D341Med (cell line): ENCODE data around the gene SH3RF3.
"Not testable (repeated sequence)": the region's sequence is repeated elsewhere in the genome, so short reads cannot be mapped to it uniquely, and the experiment has no call there.

Source experiments
- DNase-seq: peaks from one replicate; pipeline ENCODE4 v3.0.0; 2012; ENCODE audit warnings: low spot score

SH3RF3 gene

GRCh38 chr2:109527846-109528705 lies 399.1 kb downstream of the SH3RF3 start:
- no peak for DNase-seq

DNA sequence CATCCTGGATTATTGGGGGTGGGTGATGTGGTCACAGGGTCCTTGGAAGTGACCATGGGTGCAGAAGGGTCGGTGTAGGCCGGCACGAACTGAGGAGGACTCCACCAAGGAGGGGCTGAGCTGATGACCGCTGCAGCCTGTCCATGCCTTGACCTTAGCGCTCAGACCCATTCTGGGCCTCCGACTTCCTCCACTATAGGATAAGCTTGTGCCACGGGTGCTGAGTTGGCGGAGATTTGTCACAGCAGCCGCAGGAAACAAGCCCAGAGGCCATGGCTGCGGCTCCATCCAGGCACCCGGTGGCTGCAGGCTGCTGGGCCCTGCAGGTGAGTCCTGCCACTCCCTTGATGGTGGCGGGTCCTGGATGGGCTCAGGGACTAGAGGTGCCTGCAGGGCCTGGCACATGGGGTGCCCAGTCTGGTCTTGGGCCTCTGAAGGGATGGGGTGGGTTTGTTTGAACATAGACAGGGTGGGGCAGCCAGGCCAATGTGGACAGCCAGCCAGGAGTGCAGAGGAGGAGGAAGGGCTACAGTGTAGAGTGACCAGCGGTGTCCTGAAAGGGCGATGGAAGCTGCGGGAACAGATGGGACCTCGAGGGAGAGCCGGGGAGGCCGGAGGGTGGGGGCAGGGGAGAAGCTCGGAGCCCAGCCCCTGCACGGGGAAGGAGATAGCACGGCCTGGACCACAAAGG lies 400.0 kb downstream of the SH3RF3 start:
- DNase-seq: no peak

DNA sequence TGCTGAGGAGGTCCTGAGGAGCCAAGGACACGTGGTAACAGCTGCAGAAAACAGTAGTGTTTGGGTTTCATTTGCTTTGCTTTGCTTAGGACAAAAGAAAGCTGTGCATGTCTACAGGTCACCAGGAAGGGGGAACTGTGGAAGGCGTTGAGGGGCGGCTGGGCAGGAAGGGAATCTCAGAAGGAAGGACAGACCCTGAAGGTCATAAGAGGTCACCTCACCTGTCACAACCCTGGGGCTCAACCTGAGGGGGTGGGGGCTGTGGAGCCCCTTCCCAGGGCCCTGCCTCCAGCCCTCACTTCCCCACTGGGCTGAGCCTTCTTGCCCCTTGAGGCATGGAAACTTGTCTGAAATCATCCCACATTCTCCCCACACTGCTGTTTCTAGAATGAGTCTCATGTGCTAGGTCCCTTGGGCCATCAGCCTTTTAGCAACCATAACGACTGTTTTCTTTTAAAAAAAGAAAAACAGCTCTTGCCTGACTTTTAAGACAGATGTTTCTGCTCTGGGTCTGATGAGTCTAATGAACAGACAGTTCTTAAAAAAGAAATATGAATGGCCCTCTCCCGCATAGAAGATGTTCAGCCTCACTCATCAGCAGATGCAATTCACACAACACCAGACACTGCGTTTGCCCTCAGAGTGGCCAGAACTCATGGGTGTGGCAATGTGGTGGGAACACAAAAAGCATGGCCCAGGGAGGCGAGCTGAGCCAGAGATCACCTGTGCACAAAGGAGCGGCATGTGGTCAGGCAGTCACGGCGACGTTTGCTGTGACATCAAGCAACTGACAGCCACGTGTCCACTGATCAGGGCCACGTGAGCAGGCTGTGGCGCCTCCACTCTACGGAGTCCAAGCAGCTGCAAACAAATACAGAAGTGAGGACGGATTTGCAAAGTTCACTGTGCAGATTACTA lies 400.8 kb downstream of the SH3RF3 start:
- no peak for DNase-seq

GRCh38 chr2:109530712-109531111 lies 401.7 kb downstream of the SH3RF3 start:
- DNase-seq: no peak

DNA sequence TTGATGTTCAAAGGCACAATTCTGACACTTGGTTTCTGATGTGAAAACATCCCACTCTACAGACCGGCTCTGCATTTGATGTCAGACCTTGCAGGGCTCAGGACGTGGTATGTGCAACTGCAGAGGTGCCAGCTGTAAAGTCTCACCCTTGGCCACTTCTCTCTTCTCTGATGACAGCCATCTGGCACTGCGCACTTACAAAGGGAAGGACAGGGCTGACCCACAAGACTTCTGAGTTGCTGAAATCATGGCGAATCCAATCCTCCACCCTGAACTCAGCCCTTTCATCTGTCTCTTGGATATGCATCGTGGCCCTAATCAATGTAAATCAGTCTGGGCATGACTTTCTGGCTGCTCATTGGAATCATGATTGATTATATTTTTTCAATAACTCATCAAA lies 402.2 kb downstream of the SH3RF3 start:
- DNase-seq: no peak

- no peak for DNase-seq
Observed at GRCh38 chr2:109531896-109532727, 403.1 kb downstream of the SH3RF3 start.

DNA sequence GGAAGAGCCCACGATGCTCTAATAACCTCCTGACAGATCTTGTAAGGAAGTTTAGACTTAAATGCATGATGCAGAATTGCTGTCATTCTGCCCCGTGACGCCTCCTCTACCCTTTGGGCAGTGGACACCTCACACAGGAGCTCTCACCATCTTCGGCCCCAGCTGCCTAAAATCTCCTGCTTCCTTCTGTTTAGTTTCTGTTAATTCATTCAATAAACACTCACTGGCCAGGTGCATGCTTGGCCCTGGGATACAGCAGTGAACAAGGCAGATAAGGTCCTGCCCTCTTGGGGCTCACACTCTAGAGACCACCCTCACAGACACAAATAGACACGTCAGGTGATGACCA lies 403.7 kb downstream of the SH3RF3 start:
- no peak for DNase-seq

DNA sequence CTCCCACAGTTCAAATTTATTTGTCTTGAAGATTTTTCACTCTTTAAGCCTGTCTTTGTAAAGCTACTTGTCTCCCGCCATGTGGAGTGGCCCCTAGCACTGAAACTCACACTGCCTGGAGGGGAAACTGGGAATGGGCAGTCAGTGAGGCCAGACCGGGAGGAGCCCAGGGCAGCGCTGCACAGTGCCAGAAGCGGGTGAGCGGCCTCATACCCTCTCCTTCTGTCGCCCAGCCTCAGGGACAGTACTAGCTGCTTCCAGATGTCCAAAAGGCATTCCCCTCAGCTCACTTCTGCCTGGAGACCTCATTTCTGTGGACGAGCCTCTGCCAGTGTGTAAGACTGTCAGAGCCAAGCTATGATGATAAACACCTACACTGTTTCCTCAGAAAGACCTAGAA lies 404.8 kb downstream of the SH3RF3 start:
- no peak for DNase-seq

DNA sequence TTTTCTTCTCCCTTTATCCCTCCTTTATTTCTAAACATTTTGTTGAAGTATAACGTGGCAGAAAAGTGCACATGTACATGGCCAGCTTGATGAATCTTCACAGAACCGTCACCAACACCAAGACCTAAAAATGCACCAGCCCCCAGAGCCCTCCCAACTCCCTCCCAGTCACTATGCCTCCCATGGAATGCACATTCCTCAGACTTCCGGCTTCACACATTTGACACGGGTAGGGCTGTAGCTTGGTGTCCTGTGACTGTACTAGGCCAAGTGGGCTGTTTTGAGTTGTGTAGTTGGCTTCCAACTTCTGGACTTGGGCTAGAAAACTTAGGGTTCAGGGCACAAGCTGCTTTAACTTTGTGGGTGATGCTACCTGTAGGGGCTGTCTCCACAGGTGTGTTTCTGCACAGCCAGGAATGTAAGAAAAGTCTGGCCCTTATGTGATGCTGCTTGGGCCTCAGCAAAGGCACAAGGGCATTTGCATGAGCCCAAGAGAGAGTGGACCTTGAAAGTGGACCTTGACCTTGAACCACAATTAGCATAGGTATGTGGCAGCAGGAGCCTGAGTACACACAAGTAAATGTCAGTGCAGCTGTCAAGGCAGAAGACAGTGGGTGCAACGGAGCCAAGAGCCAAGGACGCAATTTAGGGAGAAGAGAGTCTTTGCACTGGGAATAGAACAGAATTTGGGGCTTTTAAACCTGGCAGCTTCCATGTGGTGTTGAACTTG lies 406.4 kb downstream of the SH3RF3 start:
- no peak for DNase-seq

- not testable (repeated sequence) for DNase-seq
Observed at GRCh38 chr2:109536556-109536955, 407.6 kb downstream of the SH3RF3 start.

DNA sequence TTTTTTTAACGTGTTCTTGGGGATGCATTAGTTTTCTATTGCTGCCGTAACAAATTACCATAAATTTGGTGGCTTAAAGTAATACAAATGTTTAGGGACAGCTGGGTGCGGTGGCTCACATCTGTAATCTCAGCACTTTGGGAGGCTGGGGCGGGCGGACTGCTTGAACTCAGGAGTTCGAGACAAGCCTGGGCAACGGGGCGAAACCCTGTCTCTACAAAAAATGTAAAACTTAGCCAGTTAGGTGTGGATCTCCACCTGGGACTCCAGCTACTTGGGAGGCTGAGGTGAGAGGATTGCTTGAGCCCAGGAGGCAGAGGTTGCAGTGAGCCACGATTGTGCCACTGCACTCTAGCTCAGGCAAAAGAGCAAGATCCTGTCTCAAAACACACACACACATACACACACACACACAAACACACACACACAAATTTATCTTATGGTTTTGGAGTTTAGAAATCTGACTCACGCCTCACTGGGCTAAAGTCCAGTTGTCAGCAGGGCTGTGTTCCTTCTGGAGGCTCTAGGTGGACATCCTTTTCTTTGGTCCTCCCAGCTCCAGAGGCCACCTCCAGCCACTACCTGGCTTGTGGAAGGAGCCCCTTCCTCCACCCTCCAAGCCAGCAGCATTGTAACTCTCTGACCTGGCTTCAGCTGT lies 408.7 kb downstream of the SH3RF3 start:
- DNase-seq: no peak

GRCh38 chr2:109538546-109538945 lies 409.5 kb downstream of the SH3RF3 start:
- no peak for DNase-seq

GRCh38 chr2:109542384-109542783 lies 413.4 kb downstream of the SH3RF3 start:
- DNase-seq: no peak

DNA sequence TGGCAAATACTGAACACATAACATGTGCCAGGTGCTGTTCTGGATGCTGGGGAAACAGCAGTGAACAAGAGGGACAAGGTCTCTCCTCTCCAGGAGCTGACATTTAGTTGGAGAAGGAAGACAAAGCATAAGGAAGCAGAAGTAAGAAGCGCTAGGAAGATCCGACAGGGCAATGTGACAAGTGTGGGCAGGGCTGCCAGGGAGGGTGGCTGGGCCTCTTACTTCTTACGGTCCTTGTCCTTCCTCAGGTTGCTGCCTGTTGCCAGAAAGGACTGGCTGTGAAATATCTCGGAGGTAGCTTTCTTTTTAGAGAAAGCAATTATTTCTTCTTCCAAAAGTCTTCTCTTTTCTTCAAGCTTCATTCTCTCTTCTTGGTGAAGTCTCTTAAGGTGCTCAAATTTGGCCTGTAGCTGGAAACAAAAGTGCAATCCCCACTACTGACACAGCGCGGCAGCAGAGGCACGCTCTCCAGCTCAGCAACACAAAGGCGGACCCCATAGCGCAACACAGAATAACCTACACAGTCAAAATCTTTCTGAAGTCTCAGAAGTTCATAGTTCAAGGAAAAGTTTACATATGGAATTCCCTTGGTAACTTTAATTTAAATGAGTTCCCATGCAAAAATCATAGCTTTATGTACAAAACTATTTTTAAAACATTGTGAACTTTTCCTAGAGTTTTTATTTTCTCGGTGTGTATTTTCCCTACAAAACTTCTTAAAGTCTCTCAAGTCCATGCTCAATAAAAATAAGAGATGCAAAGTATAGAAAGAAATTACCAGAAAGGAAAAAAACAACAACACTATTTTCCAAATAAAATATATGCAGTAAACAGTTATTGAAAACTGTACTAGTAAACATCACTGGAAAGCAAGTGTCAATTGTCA lies 417.1 kb downstream of the SH3RF3 start:
- peak; percentile 67 for DNase-seq

- no peak for DNase-seq
Observed at GRCh38 chr2:109547280-109547679, 418.3 kb downstream of the SH3RF3 start.

DNA sequence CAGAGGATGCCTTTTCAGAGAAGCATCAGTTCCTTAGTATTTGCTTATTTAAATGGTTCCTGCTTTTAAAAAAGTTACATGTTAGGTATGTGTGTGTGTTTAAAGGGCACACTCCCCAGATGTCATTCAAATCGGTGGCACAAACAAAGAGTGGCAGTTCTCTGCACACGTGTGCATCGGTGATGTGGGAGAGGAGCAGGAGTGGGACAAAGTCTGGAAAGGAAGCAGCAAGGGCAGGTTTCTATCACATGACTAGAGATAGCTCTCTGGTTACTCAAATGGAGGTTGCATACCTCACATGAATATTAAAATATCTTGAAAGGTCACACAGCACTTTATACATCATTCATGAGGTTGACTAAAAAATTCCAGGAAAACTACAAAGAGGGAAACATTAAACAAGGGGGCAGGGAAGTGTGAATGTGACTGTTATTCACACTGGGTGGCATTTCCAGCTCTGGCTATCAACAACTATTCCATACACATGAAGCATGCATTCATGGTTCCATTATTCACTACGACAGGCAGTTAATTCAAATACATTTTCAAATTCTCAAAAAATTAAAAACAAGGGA lies 420.1 kb downstream of the SH3RF3 start:
- no peak for DNase-seq
